NCI-H524 treated with DMSO at 0.1 percent for 48 hours (cell line): ENCODE results near the gene SMIM10L2A.
"Not testable (repeated sequence)": the region's sequence is repeated elsewhere in the genome, so short reads cannot be mapped to it uniquely, and the experiment has no call there.

ENCODE experiments used
- DNase-seq: peaks from one replicate; lab custom pipeline; 2025; lab: John Stamatoyannopoulos, UW

SMIM10L2A gene

DNA sequence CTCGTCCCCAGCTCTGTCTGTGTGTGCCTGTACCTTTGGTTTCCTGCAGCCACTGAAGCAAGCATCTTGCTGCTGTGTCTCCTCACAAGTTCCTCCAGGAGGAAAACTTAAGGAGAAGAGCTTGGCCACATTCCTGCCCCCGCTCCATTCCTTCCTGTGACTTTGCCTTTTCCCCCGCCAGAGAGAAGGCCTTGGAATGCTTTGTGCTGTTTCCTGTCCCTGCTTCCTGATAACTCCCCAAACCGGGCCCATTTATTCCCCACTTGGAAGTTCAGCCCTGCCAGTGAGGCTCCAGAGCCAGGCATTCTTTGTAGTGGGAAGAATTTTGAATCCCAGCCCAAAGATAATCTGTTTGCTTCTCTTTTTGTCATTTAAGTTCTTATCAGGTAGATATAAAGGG is 33.1 kb downstream of the SMIM10L2A start:
- DNase-seq: no peak

DNA sequence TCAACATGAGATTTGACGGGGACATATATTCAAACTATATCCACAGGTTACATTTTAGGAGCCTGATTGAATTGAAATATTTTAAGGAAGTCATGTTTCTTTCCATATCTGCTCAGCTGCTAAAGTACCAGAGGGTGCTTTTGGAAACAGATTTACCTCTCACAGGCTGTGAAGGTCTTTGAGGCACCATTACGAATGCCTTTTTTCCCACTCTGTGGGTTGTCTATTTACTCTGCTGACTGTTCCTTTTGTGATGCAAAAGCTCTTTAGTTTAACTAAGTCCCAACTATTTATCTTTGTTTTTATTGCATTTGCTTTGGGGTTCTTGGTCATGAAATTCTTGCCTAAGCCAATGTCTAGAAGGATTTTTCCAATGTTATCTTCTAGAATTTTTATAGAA is 40.0 kb downstream of the SMIM10L2A start:
- DNase-seq: not testable (repeated sequence)

DNA sequence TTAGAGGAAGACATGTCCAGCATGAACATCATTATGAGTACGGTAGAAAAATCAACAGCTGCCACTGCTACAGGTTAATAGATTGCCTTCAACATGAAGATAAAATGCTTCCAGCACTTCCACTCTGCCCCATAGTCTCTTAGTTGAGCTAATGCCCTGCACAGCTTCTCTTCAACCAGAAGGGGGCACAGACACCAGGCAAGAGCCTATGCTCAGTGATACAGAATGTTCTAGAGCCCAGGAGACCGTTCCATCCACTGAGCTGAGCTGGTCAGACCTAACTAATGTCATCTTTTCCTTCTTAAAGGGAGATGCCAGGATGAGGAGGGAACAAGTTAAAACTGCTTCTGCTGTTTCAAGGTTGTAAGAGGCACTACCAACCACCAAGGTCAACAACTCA is 42.2 kb downstream of the SMIM10L2A start:
- DNase-seq: no peak

DNA sequence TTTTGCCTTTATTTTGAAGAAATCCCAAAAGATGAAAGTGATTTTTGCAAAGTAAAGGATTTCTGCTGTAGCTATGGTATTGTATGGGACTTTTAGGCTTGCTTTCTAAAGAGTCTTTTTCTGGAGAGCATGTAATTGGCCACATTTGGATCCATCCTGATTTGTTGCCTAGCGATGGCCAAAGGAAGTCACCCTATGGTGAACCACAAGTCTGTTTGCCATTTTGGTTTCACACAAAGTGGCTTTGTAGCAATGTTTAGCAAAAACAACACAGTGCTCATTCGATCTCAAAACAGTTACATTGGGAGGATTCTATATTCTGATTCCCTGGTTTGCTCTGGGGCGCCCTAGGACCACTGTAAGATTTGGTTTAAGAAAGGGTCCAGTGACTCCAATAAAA is 54.6 kb downstream of the SMIM10L2A start:
- DNase-seq: no peak

DNA sequence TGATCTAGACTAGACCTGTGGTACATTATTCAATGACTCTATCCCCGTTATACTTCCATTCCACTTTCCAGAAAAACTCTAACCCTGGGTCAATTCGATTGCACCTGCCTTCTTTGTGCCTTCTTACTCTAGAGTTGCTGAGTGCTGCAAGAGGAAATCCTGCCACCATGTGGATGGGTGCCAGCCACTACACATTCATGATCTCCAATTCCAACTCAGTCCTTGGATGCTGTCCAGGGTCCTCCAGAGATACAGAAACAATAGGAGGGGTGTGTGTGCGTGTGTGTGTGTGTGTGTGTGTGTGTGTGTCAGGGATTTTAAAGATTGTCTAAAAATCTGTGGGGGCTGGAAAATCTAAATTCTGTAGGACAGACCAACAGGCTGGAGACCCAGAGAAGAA is 55.8 kb downstream of the SMIM10L2A start:
- no peak for DNase-seq
